A549 (cell line): ENCODE results near the gene CTDSPL. TPM values are rescaled to one million over a fixed set of nuclear protein-coding genes. Genes with fewer than 3 reads are reported as not detected.
A peak's percentile ranks its signal among the peaks of the same experiment; 100 is the strongest.

ENCODE experiments used
- ATAC-seq, 2 experiments: fragments of 200-7000 bp in 1 of 2; fragments of >200 bp in 1 of 2; cut with Nextera tagmentation in 1 of 2; cut with Tn5 transposase in 1 of 2; 3 replicates each; pipeline versions ENCODE4 v1.8.0 to v1.9.1; 2018 to 2020; ENCODE audit warnings: mild to moderate bottlenecking in 1 of 2, moderate library complexity in 1 of 2
- CTCF ChIA-PET: fragments of 300-600 bp; sonication (Branson Sonifier 250); formaldehyde crosslinking; extraction: SDS; loops from one replicate; lab custom pipeline; 2021; ENCODE audit warnings: antibody characterized with exemption, inconsistent platforms; lab: Yijun Ruan, JAX
- POLR2A ChIA-PET: fragments of 350-600 bp; formaldehyde crosslinking; extraction: SDS; loops from one replicate; lab custom pipeline; 2021; ENCODE audit warnings: antibody characterized with exemption, inconsistent platforms; lab: Yijun Ruan, JAX
- DNase-seq, 2 experiments: peaks; one replicate each; pipeline versions ENCODE4 v3.0.0 to v3.0.0-alpha.2; 2011 to 2016; ENCODE audit warnings: low read depth in 1 of 2, low spot score in 1 of 2
- FAIRE-seq: peaks from 2 replicates; lab custom pipeline; 2011; peaks lifted over from hg19 to GRCh38; lab: Jason Lieb, UNC
- H3K27ac ChIP-seq, 2 experiments: fragments of >200 bp; sonication (Bioruptor Twin); formaldehyde crosslinking; 3 replicates each; pipeline ENCODE4 v1.5.1; 2016 to 2017
- H3K4me1 ChIP-seq: fragments of >200 bp; sonication (Bioruptor Twin); formaldehyde crosslinking; 3 replicates; pipeline ENCODE4 v1.6.1; 2016
- H3K4me2 ChIP-seq: fragments of >200 bp; sonication (Bioruptor Twin); formaldehyde crosslinking; 3 replicates; pipeline ENCODE4 v1.6.1; 2016
- H3K4me3 ChIP-seq: fragments of >200 bp; sonication (Bioruptor Twin); formaldehyde crosslinking; 3 replicates; pipeline ENCODE4 v1.5.1; 2016
- H3K9me3 ChIP-seq: fragments of >200 bp; sonication (Bioruptor Twin); formaldehyde crosslinking; 3 replicates; pipeline ENCODE4 v1.6.1; 2016
- BHLHE40 ChIP-seq: IDR thresholded peaks from 2 replicates; pipeline ENCODE4 v1.6.1; 2012; ENCODE audit warnings: low read depth, low read length, inconsistent platforms
- CBX2 ChIP-seq: fragments of 200-600 bp; sonication (generic); IDR thresholded peaks from 2 replicates; pipeline ENCODE4 v1.6.1; 2016; ENCODE audit warnings: low read depth, mild to moderate bottlenecking, borderline replicate concordance
- CEBPB ChIP-seq, 2 experiments: fragments of >200 bp in 1 of 2; sonication (Bioruptor Twin) in 1 of 2; formaldehyde crosslinking in 1 of 2; IDR thresholded peaks; 2 replicates each; pipeline ENCODE4 v1.6.1; 2012 to 2016
- CHD2 ChIP-seq: fragments of 150-350 bp; IDR thresholded peaks from 2 replicates; pipeline ENCODE4 v1.6.1; 2014; ENCODE audit warnings: low read length; ENCODE audit not compliant: partially characterized antibody
- CTCF ChIP-seq: fragments of >200 bp; sonication (Bioruptor Twin); formaldehyde crosslinking; IDR thresholded peaks from 3 replicates; pipeline ENCODE4 v1.5.1; 2016
- HOXA7 ChIP-seq: fragments of 250-450 bp; sonication (Bioruptor Pico); IDR thresholded peaks from 2 replicates; pipeline ENCODE4 v1.5.0; 2020; ENCODE audit warnings: mild to moderate bottlenecking, moderate library complexity
- HOXB13 ChIP-seq: fragments of 250-450 bp; sonication (Bioruptor Pico); IDR thresholded peaks from 2 replicates; pipeline ENCODE4 v1.5.0; 2020; ENCODE audit warnings: low read depth, mild to moderate bottlenecking, moderate library complexity
- JUNB ChIP-seq: fragments of >200 bp; sonication (Bioruptor Twin); formaldehyde crosslinking; IDR thresholded peaks from 2 replicates; pipeline ENCODE4 v1.6.1; 2016
- MAFK ChIP-seq: fragments of 450-650 bp; IDR thresholded peaks from 2 replicates; pipeline ENCODE4 v1.6.1; 2014; ENCODE audit not compliant: partially characterized antibody
- POLR2A ChIP-seq: IDR thresholded peaks from 2 replicates; pipeline ENCODE4 v1.6.1; 2012; ENCODE audit warnings: mild to moderate bottlenecking, low read length
- RAD21 ChIP-seq, 2 experiments: fragments of >200 bp in 1 of 2; sonication (Bioruptor Twin) in 1 of 2; formaldehyde crosslinking in 1 of 2; IDR thresholded peaks in 1 of 2; conservative IDR thresholded peaks in 1 of 2; 2 replicates in 1 of 2; 3 replicates in 1 of 2; pipeline ENCODE4 v1.6.1; 2012 to 2018; ENCODE audit warnings: inconsistent platforms in 1 of 2
- SMC3 ChIP-seq: fragments of >200 bp; sonication (Bioruptor Twin); formaldehyde crosslinking; IDR thresholded peaks from 3 replicates; pipeline ENCODE4 v1.6.1; 2018; ENCODE audit warnings: inconsistent platforms
- ZNF302 ChIP-seq: fragments of 250-450 bp; sonication (Bioruptor Pico); IDR thresholded peaks from 2 replicates; pipeline ENCODE4 v1.9.0; 2021; ENCODE audit warnings: inconsistent platforms, mild to moderate bottlenecking, moderate library complexity
- WGBS: methylation state at CpG from one replicate; pipeline ENCODE4 v1.1.6; 2017; ENCODE audit errors: missing lambda C conversion rate; 5-methylcytosine and 5-hydroxymethylcytosine counted together
- polyA plus RNA-seq, 4 experiments: library from polyadenylated mRNA; depleted of rRNA in 3 of 4; stranded (reverse); fragments of >200 nt; fragmentation: RNase III in 1 of 4; extraction: RNeasy Plus Mini Kit Qiagen cat#74134 plus additional on column Dnase treatment in 1 of 4; gene quantifications; 2 replicates in 3 of 4; 3 replicates in 1 of 4; pipeline ENCODE4 v1.2.3, GENCODE V29; 2011 to 2017
- TF ChIP-seq, protein P1 (sequence below): fragments of 250-450 bp; sonication (Bioruptor Pico); IDR thresholded peaks from 2 replicates; pipeline ENCODE4 v1.5.0; 2020; ENCODE audit warnings: low read depth, mild to moderate bottlenecking, moderate library complexity

The CTDSPL gene
- polyA plus RNA-seq, 2 of the 4 experiments (the other 2 are of a cell fraction), result 9.9 to 35.1 TPM

GRCh38 chr3:37973246-37974054, 111.8 kb downstream of the CTDSPL start (continued):
- TF ChIP-seq, protein P1, sequence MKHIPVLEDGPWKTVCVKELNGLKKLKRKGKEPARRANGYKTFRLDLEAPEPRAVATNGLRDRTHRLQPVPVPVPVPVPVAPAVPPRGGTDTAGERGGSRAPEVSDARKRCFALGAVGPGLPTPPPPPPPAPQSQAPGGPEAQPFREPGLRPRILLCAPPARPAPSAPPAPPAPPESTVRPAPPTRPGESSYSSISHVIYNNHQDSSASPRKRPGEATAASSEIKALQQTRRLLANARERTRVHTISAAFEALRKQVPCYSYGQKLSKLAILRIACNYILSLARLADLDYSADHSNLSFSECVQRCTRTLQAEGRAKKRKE (CRISPR knock-in tag), result no peak
- TF ChIP-seq, all 56 proteins: peak for 0

- Histone ChIP-seq H3K4me2 (no peak overlapping the region), H3K4me3 (no peak overlapping the region), H3K4me1 (no peaks in the 10 kb centered on the region), H3K9me3 (no peaks in the 10 kb centered on the region), H3K27ac (no peak overlapping the region)
- WGBS, result 66% methylated on average over 9 of the region's 9 CpGs
- POLR2A ChIA-PET, result no interaction called here
- ATAC-seq (peak; percentile 96 to 99), FAIRE-seq (no peak), DNase-seq (peak; percentile 70 to 80)
- no peak for TF ChIP-seq CHD2
- peak; percentile 72 for TF ChIP-seq CTCF
- peak; percentile 71 to 73 for TF ChIP-seq RAD21 (conservative IDR thresholded peaks at IDR 0.05 in 1 of 2, IDR thresholded peaks at IDR 0.05 in 1 of 2)
- TF ChIP-seq ZNF302 (CRISPR knock-in tag), result no peak
- TF ChIP-seq BHLHE40, result no peak
- TF ChIP-seq HOXB13 (CRISPR knock-in tag), result no peak
- peak; percentile 38; the same call in 2 of the 3 replicates for TF ChIP-seq SMC3
- CTCF ChIA-PET, result interaction anchor here (0.6 to 4.6 kb wide), 31 partner anchors 7 to 1055 kb away, joined by 3 to 34 read pairs (median 4); partner anchors contain the start of gene XYLB
Observed at GRCh38 chr3:37974121-37975083, 112.7 kb downstream of the CTDSPL start.

DNA sequence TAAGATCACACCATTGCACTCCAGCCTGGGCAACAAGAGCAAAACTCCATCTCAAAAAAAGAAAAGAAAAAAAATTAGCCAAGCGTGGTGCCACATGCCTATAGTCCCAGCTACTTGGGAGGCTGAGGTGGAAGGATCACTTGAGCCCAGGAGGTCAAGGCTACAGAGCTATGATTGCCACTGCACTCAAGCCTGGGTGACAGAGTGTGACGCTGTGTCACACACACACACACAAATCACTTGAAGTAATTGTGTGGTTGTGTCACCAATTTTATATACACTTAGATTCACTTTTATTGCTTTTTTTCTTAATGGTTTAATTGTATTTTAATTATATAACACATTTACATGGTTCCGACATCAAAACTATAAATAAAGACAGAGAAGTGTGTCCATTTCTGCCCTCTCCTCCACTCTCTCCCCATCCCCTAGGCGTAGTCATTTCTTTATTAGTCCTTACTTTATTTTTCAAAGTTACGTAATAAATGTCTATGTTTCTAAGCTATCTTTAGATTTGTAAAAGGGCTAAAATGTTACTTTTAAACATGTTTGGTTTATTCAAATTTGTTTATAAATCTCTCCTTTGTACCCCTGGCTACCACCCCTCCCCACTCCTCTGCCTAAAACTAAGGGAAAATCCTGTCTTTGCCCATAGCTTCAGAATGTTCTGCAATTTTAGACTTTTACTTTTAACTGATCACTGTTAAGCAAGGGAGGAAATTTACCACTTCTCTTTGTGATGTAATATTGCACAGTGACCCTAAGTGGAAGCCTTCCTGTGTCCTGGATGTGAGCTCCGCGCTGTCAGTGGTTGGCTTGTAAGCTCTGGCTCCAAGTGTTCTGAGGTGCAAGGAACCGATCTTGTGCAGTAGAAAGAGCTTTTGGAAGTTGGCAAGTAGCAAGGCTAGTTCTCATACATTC, 118.1 kb downstream of the CTDSPL start:
- ChIA-PET POLR2A (no interaction called here), CTCF (interaction anchor here (0.5 to 4.5 kb wide), 6 partner anchors 10 to 162 kb away, joined by 3 to 26 read pairs (median 9); no protein-coding TSS in a partner anchor)
- 95% methylated on average over 8 of the region's 8 CpGs for WGBS
- Histone ChIP-seq H3K9me3 (no peaks in the 10 kb centered on the region), H3K4me2 (no peak overlapping the region), H3K27ac (no peak overlapping the region), H3K4me1 (no peaks in the 10 kb centered on the region), H3K4me3 (no peak overlapping the region)
- FAIRE-seq, result no peak
- TF ChIP-seq POLR2A, result no peak
- no peak for TF ChIP-seq JUNB
- no peak for TF ChIP-seq HOXB13 (CRISPR knock-in tag)
- no peak for TF ChIP-seq HOXA7 (CRISPR knock-in tag)
- no peak for TF ChIP-seq MAFK
- TF ChIP-seq CEBPB (IDR thresholded peaks at IDR 0.05), result no peak
- TF ChIP-seq CBX2, result no peak
- DNase-seq, result no peak
- ATAC-seq, result no peak
